Transverse colon (tissue), 4 donors: ENCODE results near the gene MROH2B. TPM values are rescaled to one million over a fixed set of nuclear protein-coding genes. Genes with fewer than 3 reads are reported as not detected.

Experiments
- DNase-seq: peaks from one replicate; pipeline ENCODE4 v3.0.0-alpha.2; 2019
- H3K27ac ChIP-seq, 4 donors: fragments of 200-600 bp; sonication (generic); 2 replicates each; pipeline ENCODE4 v1.5.1; 2016 to 2018; ENCODE audit warnings: inconsistent platforms in 4 of 4
- H3K27me3 ChIP-seq: fragments of 200-600 bp; sonication (generic); 2 replicates; pipeline ENCODE4 v1.5.1; 2017; ENCODE audit warnings: inconsistent platforms
- H3K36me3 ChIP-seq, 4 donors: fragments of 200-600 bp; sonication (generic); 2 replicates each; pipeline ENCODE4 v1.5.1; 2017 to 2019; ENCODE audit warnings: inconsistent platforms in 4 of 4
- H3K4me1 ChIP-seq, 4 donors: fragments of 200-600 bp; sonication (generic); 2 replicates each; pipeline ENCODE4 v1.5.1; 2017 to 2020; ENCODE audit warnings: inconsistent platforms in 4 of 4
- H3K4me3 ChIP-seq, 4 donors: fragments of 200-600 bp; sonication (generic); 1 replicate in 1 of 4; 2 replicates in 3 of 4; pipeline versions ENCODE4 v1.5.1 to v1.6.1; 2017 to 2019; ENCODE audit warnings: inconsistent platforms in 4 of 4
- H3K9me3 ChIP-seq, 2 donors: fragments of 200-600 bp; sonication (generic); 2 replicates each; pipeline ENCODE4 v1.5.1; 2017 to 2019; ENCODE audit warnings: inconsistent platforms in 2 of 2
- EP300 ChIP-seq: sonication (generic); formaldehyde crosslinking; IDR thresholded peaks from one replicate; pipeline ENCODE4 v1.6.1; 2017; ENCODE audit warnings: antibody characterized with exemption, low read depth
- POLR2A ChIP-seq: fragments of 450-650 bp; IDR thresholded peaks from one replicate; pipeline ENCODE4 v1.6.1; 2016; ENCODE audit warnings: antibody characterized with exemption, mild to moderate bottlenecking, moderate library complexity
- POLR2AphosphoS5 ChIP-seq, 3 donors: sonication (generic); formaldehyde crosslinking; IDR thresholded peaks; one replicate each; pipeline ENCODE4 v1.6.1; 2016; ENCODE audit warnings: antibody characterized with exemption in 3 of 3
- WGBS, 2 donors: methylation state at CpG; one replicate each; pipeline ENCODE4 v1.1.5; 2018; ENCODE audit warnings: low coverage in 1 of 2; 5-methylcytosine and 5-hydroxymethylcytosine counted together
- in situ Hi-C, 4 donors: fragments of 200-750 bp; cut with MboI; loops; one replicate each; pipeline versions ENCODE4 v1.15.0 to v1.15.1; 2017; ENCODE audit warnings: low sequenced_read_pairs in 3 of 4, low pct_ligation_motif_present in 1 of 4, low pct_unique_long_range_greater_than_20kb in 1 of 4
- intact Hi-C: fragments of 100-400 bp; cut with DNase I; formaldehyde crosslinking; loops from one replicate; pipeline ENCODE4 v1.15.1; 2023; ENCODE audit warnings: low total_unique reads
- total RNA-seq, 4 donors: library from RNA; depleted of rRNA; stranded (reverse); fragments of >200 nt; gene quantifications; one replicate each; pipeline ENCODE4 v1.1.0, GENCODE V29; 2016
- TF ChIP-seq, protein P1 (sequence below), 5 experiments: fragments of 200-600 bp in 3 of 5; fragments of 450-650 bp in 2 of 5; sonication (generic) in 3 of 5; IDR thresholded peaks; 1 replicate in 2 of 5; 2 replicates in 3 of 5; pipeline ENCODE4 v1.5.1; 2016 to 2017; ENCODE audit warnings: antibody characterized with exemption in 5 of 5, inconsistent platforms in 3 of 5, mild to moderate bottlenecking in 2 of 5, moderate library complexity in 1 of 5

Gene MROH2B
- total RNA-seq, 4 donors from 2014 or later = not detected

- H3K9me3 ChIP-seq = no peaks in the 10 kb centered on the region
- no peak overlapping the region for H3K27ac ChIP-seq
- no peak overlapping the region for H3K4me3 ChIP-seq
- DNase-seq = no peak
- in situ Hi-C loops (no loop called here), intact Hi-C loops (no loop called here)
- H3K4me1 ChIP-seq = no peaks in the 10 kb centered on the region
- H3K36me3 ChIP-seq = no peaks in the 10 kb centered on the region
- TF ChIP-seq POLR2AphosphoS5 (IDR thresholded peaks at IDR 0.05) (no peak), EP300 (no peak), POLR2A (no peak)
- TF ChIP-seq, protein P1, sequence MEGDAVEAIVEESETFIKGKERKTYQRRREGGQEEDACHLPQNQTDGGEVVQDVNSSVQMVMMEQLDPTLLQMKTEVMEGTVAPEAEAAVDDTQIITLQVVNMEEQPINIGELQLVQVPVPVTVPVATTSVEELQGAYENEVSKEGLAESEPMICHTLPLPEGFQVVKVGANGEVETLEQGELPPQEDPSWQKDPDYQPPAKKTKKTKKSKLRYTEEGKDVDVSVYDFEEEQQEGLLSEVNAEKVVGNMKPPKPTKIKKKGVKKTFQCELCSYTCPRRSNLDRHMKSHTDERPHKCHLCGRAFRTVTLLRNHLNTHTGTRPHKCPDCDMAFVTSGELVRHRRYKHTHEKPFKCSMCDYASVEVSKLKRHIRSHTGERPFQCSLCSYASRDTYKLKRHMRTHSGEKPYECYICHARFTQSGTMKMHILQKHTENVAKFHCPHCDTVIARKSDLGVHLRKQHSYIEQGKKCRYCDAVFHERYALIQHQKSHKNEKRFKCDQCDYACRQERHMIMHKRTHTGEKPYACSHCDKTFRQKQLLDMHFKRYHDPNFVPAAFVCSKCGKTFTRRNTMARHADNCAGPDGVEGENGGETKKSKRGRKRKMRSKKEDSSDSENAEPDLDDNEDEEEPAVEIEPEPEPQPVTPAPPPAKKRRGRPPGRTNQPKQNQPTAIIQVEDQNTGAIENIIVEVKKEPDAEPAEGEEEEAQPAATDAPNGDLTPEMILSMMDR (IDR thresholded peaks at IDR 0.05) = no peak
- H3K27me3 ChIP-seq = no peaks in the 10 kb centered on the region
- WGBS, 2 donors = 90 to 91% methylated on average over 3 of the region's 3 CpGs
These were observed 86.3 kb downstream of the MROH2B start for GRCh38 chr5:40984884-40985283.

DNA sequence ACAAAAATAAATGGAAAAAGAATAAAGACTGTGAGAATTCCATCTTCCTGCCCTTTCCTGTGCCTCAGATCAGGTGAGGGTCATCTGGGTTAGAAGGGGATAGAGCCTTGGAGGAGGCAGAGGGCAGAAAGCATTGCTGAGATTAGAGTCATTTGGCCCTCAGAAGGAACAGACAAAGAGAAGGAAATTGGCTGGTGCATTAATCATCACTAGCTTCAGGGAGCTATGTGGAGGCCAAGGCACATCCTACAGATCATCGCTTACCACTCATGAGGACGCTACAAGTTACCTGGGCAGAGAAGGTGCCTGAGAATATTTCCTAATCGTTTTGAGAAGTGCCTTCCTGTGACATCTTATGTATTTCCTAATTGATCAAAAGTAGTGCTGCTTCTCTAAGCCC, 87.4 kb downstream of the MROH2B start:
- no peaks in the 10 kb centered on the region for H3K4me1 ChIP-seq
- H3K27ac ChIP-seq = no peak overlapping the region
- WGBS, 2 donors = 83 to 89% methylated on average over 2 to 3 of the region's 3 CpGs
- no peaks in the 10 kb centered on the region for H3K27me3 ChIP-seq
- no peak for DNase-seq
- in situ Hi-C loops = no loop called here
- no peak overlapping the region for H3K4me3 ChIP-seq
- no peaks in the 10 kb centered on the region for H3K36me3 ChIP-seq
- H3K9me3 ChIP-seq = no peaks in the 10 kb centered on the region
- TF ChIP-seq POLR2AphosphoS5 (IDR thresholded peaks at IDR 0.05) (no peak), EP300 (no peak), POLR2A (no peak)
- TF ChIP-seq, protein P1 (IDR thresholded peaks at IDR 0.05) = no peak
- intact Hi-C loops = no loop called here

DNA sequence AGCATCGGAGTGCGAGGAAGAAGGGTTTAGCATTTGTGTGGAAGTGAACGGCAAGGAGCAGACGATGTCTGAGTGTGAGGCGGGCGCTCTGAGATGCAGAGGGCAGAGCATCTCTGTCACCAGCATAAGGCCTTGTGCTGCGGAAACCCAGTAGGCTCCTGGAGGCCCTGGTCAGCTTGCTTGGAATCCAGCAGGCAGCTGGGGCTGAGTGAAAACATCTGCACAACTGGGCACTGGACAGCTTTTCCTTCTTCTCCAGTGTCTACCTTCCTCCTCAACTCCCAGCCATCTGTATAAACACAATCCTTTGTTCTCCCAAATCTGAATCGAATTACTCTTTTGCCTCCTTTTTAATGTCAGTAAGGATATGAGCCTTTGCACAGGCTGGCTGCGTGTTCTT, 89.7 kb downstream of the MROH2B start:
- no peaks in the 10 kb centered on the region for H3K36me3 ChIP-seq
- no peak for DNase-seq
- TF ChIP-seq POLR2AphosphoS5 (IDR thresholded peaks at IDR 0.05) (no peak), EP300 (no peak), POLR2A (no peak)
- TF ChIP-seq, protein P1 (IDR thresholded peaks at IDR 0.05) = no peak
- H3K27ac ChIP-seq = no peak overlapping the region
- H3K4me3 ChIP-seq = no peak overlapping the region
- WGBS, 2 donors = 85 to 86% methylated on average over 9 of the region's 9 CpGs
- in situ Hi-C loops (no loop called here), intact Hi-C loops (loop anchor here (1.0 kb wide), 1 partner anchor 29 kb away; no protein-coding TSS in a partner anchor)
- H3K9me3 ChIP-seq = no peaks in the 10 kb centered on the region
- no peaks in the 10 kb centered on the region for H3K27me3 ChIP-seq
- peaks cover 0 to 3% (median under 1%) of the 10 kb centered on the region in 4 donors for H3K4me1 ChIP-seq

GRCh38 chr5:40976836-40977235, 94.3 kb downstream of the MROH2B start:
- no peak overlapping the region for H3K4me3 ChIP-seq
- no peaks in the 10 kb centered on the region for H3K36me3 ChIP-seq
- DNase-seq = no peak
- intact Hi-C loops (no loop called here), in situ Hi-C loops (no loop called here)
- no peaks in the 10 kb centered on the region for H3K27me3 ChIP-seq
- 59 to 80% methylated on average over 3 of the region's 3 CpGs for WGBS, 2 donors
- no peaks in the 10 kb centered on the region for H3K9me3 ChIP-seq
- no peak for TF ChIP-seq POLR2A
- TF ChIP-seq EP300 = no peak
- no peak for TF ChIP-seq POLR2AphosphoS5 (IDR thresholded peaks at IDR 0.05)
- TF ChIP-seq, protein P1 (IDR thresholded peaks at IDR 0.05) = no peak
- H3K4me1 ChIP-seq = peaks cover 0 to 9% (median 4%) of the 10 kb centered on the region in 4 donors
- H3K27ac ChIP-seq = no peak overlapping the region
